IMR-90 (cell line): ENCODE data around the gene AAMDC. TPM values are rescaled to one million over a fixed set of nuclear protein-coding genes. Genes with fewer than 3 reads are reported as not detected.

ENCODE experiments used
- ATAC-seq: fragments of 200-7000 bp; cut with Tn5 transposase; 2 replicates; pipeline ENCODE4 v1.9.1; 2020; ENCODE audit warnings: low read depth, mild to moderate bottlenecking, moderate library complexity
- BruUV-seq: library from RNA; stranded (reverse); fragments of 400-500 nt; replicated peaks from 2 replicates; lab custom pipeline; 2021; lab: Mats Ljungman, UMichigan
- CTCF ChIA-PET: fragments of 300-600 bp; formaldehyde crosslinking; extraction: SDS; loops from one replicate; lab custom pipeline; 2021; ENCODE audit warnings: antibody characterized with exemption; lab: Yijun Ruan, JAX
- POLR2A ChIA-PET: fragments of 300-600 bp; sonication (Branson Sonifier 250); formaldehyde crosslinking; loops from one replicate; lab custom pipeline; 2022; ENCODE audit warnings: antibody characterized with exemption; ENCODE audit not compliant: unreplicated experiment; lab: Charles Lee
- DNase-seq: peaks from one replicate; pipeline ENCODE4 v3.0.0; 2013
- H2AFZ ChIP-seq: replicated peaks from 2 replicates; pipeline ENCODE3; 2013; ENCODE audit warnings: low read length, mild to moderate bottlenecking; ENCODE audit not compliant: poor library complexity
- H2AK5ac ChIP-seq: 2 replicates; pipeline ENCODE4 v1.6.1; 2013; ENCODE audit warnings: low read depth, low read length, inconsistent platforms
- H2AK9ac ChIP-seq: replicated peaks from 2 replicates; pipeline ENCODE3; 2013; ENCODE audit warnings: mild to moderate bottlenecking, low read depth, low read length, moderate library complexity; ENCODE audit not compliant: poor library complexity
- H2BK120ac ChIP-seq: 2 replicates; pipeline ENCODE4 v1.6.1; 2013; ENCODE audit warnings: low read depth, low read length, inconsistent platforms
- H2BK15ac ChIP-seq: 3 replicates; pipeline ENCODE4 v1.6.1; 2013; ENCODE audit warnings: low read depth, low read length, inconsistent platforms
- H2BK20ac ChIP-seq: 2 replicates; pipeline ENCODE4 v1.6.1; 2013; ENCODE audit warnings: low read depth, mild to moderate bottlenecking, inconsistent platforms, low read length, moderate library complexity
- H2BK5ac ChIP-seq: 2 replicates; pipeline ENCODE4 v1.6.1; 2013; ENCODE audit warnings: mild to moderate bottlenecking, low read depth, low read length, inconsistent platforms; ENCODE audit not compliant: poor library complexity, severe bottlenecking
- H3K14ac ChIP-seq: replicated peaks from 2 replicates; pipeline ENCODE4 v1.6.1; 2013; ENCODE audit warnings: low read depth, low read length, inconsistent platforms
- H3K18ac ChIP-seq: 2 replicates; pipeline ENCODE4 v1.6.1; 2013; ENCODE audit warnings: low read depth, low read length, control low read depth
- H3K23ac ChIP-seq: 2 replicates; pipeline ENCODE4 v1.6.1; 2013; ENCODE audit warnings: low read depth, low read length, inconsistent platforms
- H3K27ac ChIP-seq: 2 replicates; pipeline ENCODE4 v1.5.1; 2013; ENCODE audit warnings: mild to moderate bottlenecking, control low read depth, low read length; ENCODE audit not compliant: insufficient read depth
- H3K27me3 ChIP-seq: 2 replicates; pipeline ENCODE4 v1.6.1; 2013; ENCODE audit warnings: low read length; ENCODE audit not compliant: control insufficient read depth, insufficient read depth
- H3K36me3 ChIP-seq: 2 replicates; pipeline ENCODE4 v1.6.1; 2013; ENCODE audit warnings: low read length, mixed read lengths; ENCODE audit not compliant: control insufficient read depth, insufficient read depth
- H3K4ac ChIP-seq: 2 replicates; pipeline ENCODE4 v1.6.1; 2013; ENCODE audit warnings: low read depth, low read length, inconsistent platforms
- H3K4me1 ChIP-seq: 2 replicates; pipeline ENCODE4 v1.6.1; 2013; ENCODE audit warnings: low read length, mixed read lengths; ENCODE audit not compliant: control insufficient read depth, insufficient read depth
- H3K4me2 ChIP-seq: 2 replicates; pipeline ENCODE4 v1.6.1; 2013; ENCODE audit warnings: low read depth, mild to moderate bottlenecking, control low read depth, low read length, moderate library complexity
- H3K4me3 ChIP-seq: 2 replicates; pipeline ENCODE4 v1.5.1; 2013; ENCODE audit warnings: low read depth, mild to moderate bottlenecking, control low read depth, low read length, moderate library complexity; ENCODE audit not compliant: insufficient read depth
- H3K56ac ChIP-seq: 2 replicates; pipeline ENCODE4 v1.6.1; 2013; ENCODE audit warnings: low read length, inconsistent platforms; ENCODE audit not compliant: insufficient read depth; ENCODE audit errors: extremely low read depth
- H3K79me1 ChIP-seq, 2 experiments: 2 replicates each; pipeline ENCODE4 v1.6.1; 2013; ENCODE audit warnings: low read length in 2 of 2, inconsistent platforms in 1 of 2, low read depth in 1 of 2
- H3K9ac ChIP-seq: 2 replicates; pipeline ENCODE4 v1.6.1; 2013; ENCODE audit warnings: low read depth, low read length, control low read depth
- H3K9me1 ChIP-seq: 2 replicates; pipeline ENCODE4 v1.6.1; 2013; ENCODE audit warnings: low read length, inconsistent platforms; ENCODE audit not compliant: insufficient read depth
- H3K9me3 ChIP-seq: 2 replicates; pipeline ENCODE4 v1.6.1; 2013; ENCODE audit warnings: low read length; ENCODE audit not compliant: control insufficient read depth, insufficient read depth
- H4K20me1 ChIP-seq: 2 replicates; pipeline ENCODE4 v1.6.1; 2013; ENCODE audit warnings: low read length, inconsistent platforms; ENCODE audit not compliant: insufficient read depth
- H4K5ac ChIP-seq: 2 replicates; pipeline ENCODE4 v1.6.1; 2013; ENCODE audit warnings: mild to moderate bottlenecking, low read depth, low read length, control low read depth
- H4K8ac ChIP-seq, 2 experiments: 2 replicates each; pipeline ENCODE4 v1.6.1; 2013; ENCODE audit warnings: low read depth in 2 of 2, low read length in 2 of 2, control low read depth in 1 of 2, inconsistent platforms in 1 of 2
- H4K91ac ChIP-seq: 2 replicates; pipeline ENCODE4 v1.6.1; 2013; ENCODE audit warnings: low read depth, low read length, inconsistent platforms; ENCODE audit not compliant: insufficient read depth
- CEBPB ChIP-seq: IDR thresholded peaks from 2 replicates; pipeline ENCODE4 v1.6.1; 2012; ENCODE audit warnings: low read depth, low read length, improper control_type of control experiment
- POLR2A ChIP-seq: IDR thresholded peaks from 2 replicates; pipeline ENCODE4 v1.6.1; 2012; ENCODE audit warnings: mild to moderate bottlenecking, low read depth, low read length
- RFX5 ChIP-seq: IDR thresholded peaks from 2 replicates; pipeline ENCODE4 v1.8.0; 2012; ENCODE audit warnings: low read depth, mild to moderate bottlenecking, low read length, moderate library complexity
- WGBS, 2 experiments: methylation state at CpG; one replicate each; pipeline versions ENCODE4 v1.1.5 to v1.1.7; 2013; ENCODE audit warnings: missing lambda C conversion rate in 2 of 2; ENCODE audit not compliant: insufficient read length in 1 of 2; ENCODE audit errors: extremely low coverage in 2 of 2; 5-methylcytosine and 5-hydroxymethylcytosine counted together
- dilution Hi-C: fragments of 300-500 bp; cut with HindIII; formaldehyde crosslinking; loops from one replicate; pipeline ENCODE4 v1.14.3; 2018; ENCODE audit warnings: low sequenced_read_pairs; ENCODE audit not compliant: unreplicated experiment
- in situ Hi-C: fragments of 300-500 bp; cut with MboI; formaldehyde crosslinking; loops from 3 replicates; pipeline ENCODE4 v1.14.3; 2019; ENCODE audit warnings: low sequenced_read_pairs, inconsistent platforms, mixed read lengths
- intact Hi-C: fragments of 100-400 bp; cut with micrococcal nuclease; formaldehyde crosslinking; loops from 2 replicates; pipeline ENCODE4 v1.10.0; 2022
- polyA plus RNA-seq, 3 experiments: library from polyadenylated mRNA; depleted of rRNA; stranded (reverse); fragments of >200 nt; gene quantifications; 2 replicates each; pipeline ENCODE4 v1.2.3, GENCODE V29; 2012; ENCODE audit warnings: low replicate concordance in 1 of 3
- total RNA-seq: library from RNA; depleted of rRNA; stranded (reverse); fragments of >200 nt; gene quantifications from 2 replicates; pipeline ENCODE4 v1.2.3, GENCODE V29; 2012

AAMDC gene
- total and polyA plus RNA-seq, 2 of the 4 experiments (the other 2 are of a cell fraction): 15.8 to 47.6 TPM

- ChIA-PET POLR2A (no interaction called here), CTCF (no interaction called here)
- Histone ChIP-seq H3K27ac (no peak overlapping the region), H3K4me1 (peaks cover 3% of the 10 kb centered on the region), H3K14ac (0 out of 2 replicates have a peak overlapping the region, but pooled peaks have one; percentile 17), H2AK9ac (no peak overlapping the region), H2AK5ac (no peak overlapping the region), H4K91ac (no peak overlapping the region), H3K79me1 (peaks cover 3 to 33% of the 10 kb centered on the region in 2 experiments), H3K18ac (peak overlapping the region; percentile 78; the same call in 1 of the 2 replicates), H3K56ac (no peak overlapping the region), H3K4me2 (peak overlapping the region; percentile 87), H2BK120ac (no peak overlapping the region), H3K4ac (no peak overlapping the region), H3K27me3 (no peaks in the 10 kb centered on the region), H3K9me3 (no peaks in the 10 kb centered on the region), H3K4me3 (no peak overlapping the region), H2BK20ac (no peak overlapping the region), H2AFZ (no peak overlapping the region), H4K20me1 (peaks cover 12% of the 10 kb centered on the region), H2BK5ac (peak overlapping the region; percentile 46), H4K5ac (0 out of 2 replicates have a peak overlapping the region, but pooled peaks have one; percentile 32), H3K9me1 (no peaks in the 10 kb centered on the region), H4K8ac (no peak overlapping the region), H3K23ac (peak overlapping the region; percentile 41; the same call in 1 of the 2 replicates), H3K36me3 (no peaks in the 10 kb centered on the region), H2BK15ac (no peak overlapping the region), H3K9ac (peak overlapping the region; percentile 26; the same call in 1 of the 2 replicates)
- ATAC-seq: no peak
- dilution Hi-C loops (no loop called here), in situ Hi-C loops (no loop called here), intact Hi-C loops (no loop called here)
- peak; percentile 52 for DNase-seq
- no TSS peak for BruUV-seq
- no CpG with 5 or more reads among the region's 1 CpG for WGBS, 2 experiments
- TF ChIP-seq POLR2A: no peak
- no peak for TF ChIP-seq RFX5
- TF ChIP-seq CEBPB: peak; percentile 82
Measured at GRCh38 chr11:77823775-77824174, 2.8 kb downstream of the AAMDC start.
